ENCODE results near the gene DAB2IP.

Gene DAB2IP

GRCh38 chr9:121807069-121807822 lies 155.8 kb downstream of the DAB2IP start:
- 52% methylated on average over 11 of the region's 12 CpGs for WGBS
- H3K9me3 ChIP-seq (ENCODE audit: control insufficient read depth, low read length) = no peaks in the 10 kb centered on the region

GRCh38 chr9:121807823-121808278 lies 156.4 kb downstream of the DAB2IP start:
- H4K8ac ChIP-seq (ENCODE audit: low read length) = no peak overlapping the region
- no peak overlapping the region for H2BK5ac ChIP-seq (ENCODE audit: low read depth, low read length, poor library complexity, severe bottlenecking)
- no peak overlapping the region for H3K9ac ChIP-seq (ENCODE audit: low read length)
- H3K27ac ChIP-seq (ENCODE audit: low read length, poor library complexity, severe bottlenecking) = no peak overlapping the region
- no peaks in the 10 kb centered on the region for H3K9me3 ChIP-seq (ENCODE audit: control insufficient read depth, low read length)
- no peak overlapping the region for H2AFZ ChIP-seq (ENCODE audit: low read depth, low read length)
- peaks cover 2 to 16% of the 10 kb centered on the region in 2 experiments for H3K27me3 ChIP-seq (ENCODE audit: control insufficient read depth in 1 of 2, insufficient read depth in 1 of 2, low read length in 2 of 2)
- H3K4me3 ChIP-seq (ENCODE audit: insufficient read depth in 1 of 2, low read depth in 1 of 2, low read length in 2 of 2) = no peak overlapping the region
- no peaks in the 10 kb centered on the region for H3K36me3 ChIP-seq (ENCODE audit: control insufficient read depth in 1 of 2, insufficient read depth in 2 of 2, low read depth in 1 of 2, low read length in 2 of 2)
- H3K18ac ChIP-seq (ENCODE audit: low read depth in 1 of 2, low read length in 2 of 2) = no peak overlapping the region
- no peak overlapping the region for H2BK15ac ChIP-seq (ENCODE audit: low read depth, poor library complexity, severe bottlenecking)
- H3K4ac ChIP-seq (ENCODE audit: low read depth in 1 of 2, low read length in 2 of 2) = no peak overlapping the region
- no peaks in the 10 kb centered on the region for H3K79me1 ChIP-seq (replicated peaks; ENCODE audit: low read length, poor library complexity, severe bottlenecking)
- H3K4me1 ChIP-seq (ENCODE audit: control insufficient read depth, insufficient read depth, low read depth, low read length) = no peaks in the 10 kb centered on the region
- no peak overlapping the region for H3K14ac ChIP-seq (ENCODE audit: low read length in 2 of 2)
- H3K23ac ChIP-seq (ENCODE audit: low read length in 2 of 2) = no peak overlapping the region
- no peak overlapping the region for H2BK120ac ChIP-seq (ENCODE audit: low read depth, low read length)
- no peak for DNase-seq
- no peak overlapping the region for H2AK5ac ChIP-seq (ENCODE audit: low read length, severe bottlenecking)
- 94% methylated on average over 16 of the region's 16 CpGs for WGBS
- H3K4me2 ChIP-seq (ENCODE audit: low read length, poor library complexity, severe bottlenecking) = no peak overlapping the region
- H2BK12ac ChIP-seq (ENCODE audit: low read length in 2 of 2) = no peak overlapping the region
- no peak overlapping the region for H4K91ac ChIP-seq (ENCODE audit: low read length)

More at GRCh38 chr9:121807069-121807822, 155.8 kb downstream of the DAB2IP start:
- H3K4ac ChIP-seq (ENCODE audit: low read depth in 1 of 2, low read length in 2 of 2) = no peak overlapping the region
- H3K4me1 ChIP-seq (ENCODE audit: control insufficient read depth, insufficient read depth, low read depth, low read length) = no peaks in the 10 kb centered on the region
- H2BK12ac ChIP-seq (ENCODE audit: low read length in 2 of 2) = no peak overlapping the region
- H3K4me3 ChIP-seq (ENCODE audit: insufficient read depth in 1 of 2, low read depth in 1 of 2, low read length in 2 of 2) = no peak overlapping the region
- H2BK5ac ChIP-seq (ENCODE audit: low read depth, low read length, poor library complexity, severe bottlenecking) = no peak overlapping the region
- H3K27ac ChIP-seq (ENCODE audit: low read length, poor library complexity, severe bottlenecking) = no peak overlapping the region
- H4K91ac ChIP-seq (ENCODE audit: low read length) = no peak overlapping the region
- no peak for DNase-seq
- no peaks in the 10 kb centered on the region for H3K36me3 ChIP-seq (ENCODE audit: control insufficient read depth in 1 of 2, insufficient read depth in 2 of 2, low read depth in 1 of 2, low read length in 2 of 2)
- H2AFZ ChIP-seq (ENCODE audit: low read depth, low read length) = no peak overlapping the region
- peaks cover 7 to 19% of the 10 kb centered on the region in 2 experiments for H3K27me3 ChIP-seq (ENCODE audit: control insufficient read depth in 1 of 2, insufficient read depth in 1 of 2, low read length in 2 of 2)
- no peak overlapping the region for H4K8ac ChIP-seq (ENCODE audit: low read length)
- H2BK15ac ChIP-seq (ENCODE audit: low read depth, poor library complexity, severe bottlenecking) = no peak overlapping the region
- H3K4me2 ChIP-seq (ENCODE audit: low read length, poor library complexity, severe bottlenecking) = no peak overlapping the region
- H2BK120ac ChIP-seq (ENCODE audit: low read depth, low read length) = no peak overlapping the region
- no peak overlapping the region for H2AK5ac ChIP-seq (ENCODE audit: low read length, severe bottlenecking)
- no peak overlapping the region for H3K23ac ChIP-seq (ENCODE audit: low read length in 2 of 2)
- no peak overlapping the region for H3K18ac ChIP-seq (ENCODE audit: low read depth in 1 of 2, low read length in 2 of 2)
- no peaks in the 10 kb centered on the region for H3K79me1 ChIP-seq (replicated peaks; ENCODE audit: low read length, poor library complexity, severe bottlenecking)
- peak overlapping the region in 1 of 2 experiments; percentile 44 for H3K14ac ChIP-seq (ENCODE audit: low read length in 2 of 2)
- H3K9ac ChIP-seq (ENCODE audit: low read length) = no peak overlapping the region

- Histone ChIP-seq H4K8ac (ENCODE audit: low read length) (no peak overlapping the region), H2AFZ (ENCODE audit: low read depth, low read length) (no peak overlapping the region), H2BK12ac (ENCODE audit: low read length in 2 of 2) (no peak overlapping the region), H3K4ac (ENCODE audit: low read depth in 1 of 2, low read length in 2 of 2) (no peak overlapping the region), H3K79me1 (replicated peaks; ENCODE audit: low read length, poor library complexity, severe bottlenecking) (no peaks in the 10 kb centered on the region), H3K18ac (ENCODE audit: low read depth in 1 of 2, low read length in 2 of 2) (no peak overlapping the region), H3K36me3 (ENCODE audit: control insufficient read depth in 1 of 2, insufficient read depth in 2 of 2, low read depth in 1 of 2, low read length in 2 of 2) (no peaks in the 10 kb centered on the region), H3K4me1 (ENCODE audit: control insufficient read depth, insufficient read depth, low read depth, low read length) (no peaks in the 10 kb centered on the region), H3K27ac (ENCODE audit: low read length, poor library complexity, severe bottlenecking) (no peak overlapping the region), H4K91ac (ENCODE audit: low read length) (no peak overlapping the region), H2BK5ac (ENCODE audit: low read depth, low read length, poor library complexity, severe bottlenecking) (no peak overlapping the region), H3K9ac (ENCODE audit: low read length) (no peak overlapping the region), H2BK120ac (ENCODE audit: low read depth, low read length) (no peak overlapping the region), H3K4me2 (ENCODE audit: low read length, poor library complexity, severe bottlenecking) (no peak overlapping the region), H3K4me3 (ENCODE audit: insufficient read depth in 1 of 2, low read depth in 1 of 2, low read length in 2 of 2) (peak overlapping the region in 1 of 2 experiments; percentile 3), H3K23ac (ENCODE audit: low read length in 2 of 2) (no peak overlapping the region), H3K14ac (ENCODE audit: low read length in 2 of 2) (no peak overlapping the region), H3K9me3 (ENCODE audit: control insufficient read depth, low read length) (no peaks in the 10 kb centered on the region), H2AK5ac (ENCODE audit: low read length, severe bottlenecking) (no peak overlapping the region), H3K27me3 (ENCODE audit: control insufficient read depth in 1 of 2, insufficient read depth in 1 of 2, low read length in 2 of 2) (peaks cover 5 to 18% of the 10 kb centered on the region in 2 experiments), H2BK15ac (ENCODE audit: low read depth, poor library complexity, severe bottlenecking) (no peak overlapping the region)
- WGBS = 66% methylated on average over 4 of the region's 4 CpGs
- no peak for DNase-seq
These were observed 157.3 kb downstream of the DAB2IP start for GRCh38 chr9:121808781-121809180.

DNA sequence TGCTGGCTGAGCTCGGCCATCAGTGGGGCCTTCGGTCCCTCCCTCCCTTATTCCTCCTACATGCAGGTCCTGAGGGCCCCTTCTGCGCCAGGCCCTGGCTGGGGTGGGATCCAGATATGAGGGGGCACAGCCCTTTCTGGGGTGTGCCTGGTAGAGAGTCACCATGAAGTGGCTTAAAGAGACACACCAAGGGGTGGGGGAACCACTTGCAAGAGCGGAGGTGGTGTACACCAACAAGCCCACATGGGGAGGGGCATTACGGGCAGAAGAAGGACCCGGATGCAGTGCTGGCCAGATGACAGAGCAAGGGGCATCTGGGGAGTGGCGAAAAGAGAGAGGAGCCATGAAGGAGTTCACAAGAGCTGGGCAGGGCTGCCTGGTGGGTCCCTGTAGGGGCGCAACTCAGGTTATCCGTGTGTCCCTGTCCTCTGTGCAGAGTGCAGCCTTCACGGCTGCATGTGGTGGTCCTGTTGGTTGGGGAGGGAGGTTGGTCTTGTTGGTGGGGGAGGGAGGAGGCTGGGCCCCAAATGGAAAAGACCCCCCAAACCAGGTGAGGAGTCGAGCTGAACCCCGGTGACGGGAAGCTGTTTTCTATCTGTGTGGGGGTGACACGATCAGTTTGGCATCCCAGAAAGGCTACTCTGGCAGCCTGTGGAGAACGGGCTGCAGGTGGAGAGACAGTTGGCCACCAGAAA lies 158.1 kb downstream of the DAB2IP start:
- Histone ChIP-seq H2BK120ac (ENCODE audit: low read depth, low read length) (no peak overlapping the region), H3K9me3 (ENCODE audit: control insufficient read depth, low read length) (no peaks in the 10 kb centered on the region), H3K18ac (ENCODE audit: low read depth in 1 of 2, low read length in 2 of 2) (no peak overlapping the region), H4K91ac (ENCODE audit: low read length) (no peak overlapping the region), H3K9ac (ENCODE audit: low read length) (no peak overlapping the region), H3K23ac (ENCODE audit: low read length in 2 of 2) (no peak overlapping the region), H2AFZ (ENCODE audit: low read depth, low read length) (no peak overlapping the region), H4K8ac (ENCODE audit: low read length) (no peak overlapping the region), H3K4me2 (ENCODE audit: low read length, poor library complexity, severe bottlenecking) (no peak overlapping the region), H3K79me1 (replicated peaks; ENCODE audit: low read length, poor library complexity, severe bottlenecking) (no peaks in the 10 kb centered on the region), H3K4ac (ENCODE audit: low read depth in 1 of 2, low read length in 2 of 2) (no peak overlapping the region), H3K14ac (ENCODE audit: low read length in 2 of 2) (no peak overlapping the region), H3K4me1 (ENCODE audit: control insufficient read depth, insufficient read depth, low read depth, low read length) (no peaks in the 10 kb centered on the region), H2AK5ac (ENCODE audit: low read length, severe bottlenecking) (no peak overlapping the region), H2BK12ac (ENCODE audit: low read length in 2 of 2) (no peak overlapping the region), H3K36me3 (ENCODE audit: control insufficient read depth in 1 of 2, insufficient read depth in 2 of 2, low read depth in 1 of 2, low read length in 2 of 2) (no peaks in the 10 kb centered on the region), H2BK5ac (ENCODE audit: low read depth, low read length, poor library complexity, severe bottlenecking) (no peak overlapping the region), H3K27ac (ENCODE audit: low read length, poor library complexity, severe bottlenecking) (no peak overlapping the region), H2BK15ac (ENCODE audit: low read depth, poor library complexity, severe bottlenecking) (no peak overlapping the region), H3K27me3 (ENCODE audit: control insufficient read depth in 1 of 2, insufficient read depth in 1 of 2, low read length in 2 of 2) (peaks cover 6 to 18% of the 10 kb centered on the region in 2 experiments), H3K4me3 (ENCODE audit: insufficient read depth in 1 of 2, low read depth in 1 of 2, low read length in 2 of 2) (no peak overlapping the region)
- no peak for DNase-seq
- 92% methylated on average over 14 of the region's 15 CpGs for WGBS
